Panc1 (cell line): ENCODE results near the gene METTL5. TPM values are rescaled to one million over a fixed set of nuclear protein-coding genes. Genes with fewer than 3 reads are reported as not detected.

Source experiments
- ATAC-seq: fragments of 200-7000 bp; cut with Tn5 transposase; 2 replicates; pipeline ENCODE4 v1.9.1; 2020; ENCODE audit warnings: mild to moderate bottlenecking, moderate library complexity
- BruUV-seq: library from RNA; stranded (reverse); fragments of 400-500 nt; replicated peaks from 2 replicates; lab custom pipeline; 2021; lab: Mats Ljungman, UMichigan
- CTCF ChIA-PET: fragments of 300-600 bp; sonication (Branson Sonifier 250); formaldehyde crosslinking; loops from one replicate; lab custom pipeline; 2022; ENCODE audit warnings: antibody characterized with exemption; lab: Charles Lee
- POLR2A ChIA-PET: fragments of 300-600 bp; sonication (Branson Sonifier 250); formaldehyde crosslinking; loops from one replicate; lab custom pipeline; 2022; ENCODE audit warnings: antibody characterized with exemption; lab: Charles Lee
- DNase-seq: peaks from one replicate; pipeline ENCODE4 v3.0.0-alpha.2; 2010; ENCODE audit warnings: low read depth, low spot score
- H3K27ac ChIP-seq: 2 replicates; pipeline ENCODE4 v1.5.1; 2011; ENCODE audit warnings: mild to moderate bottlenecking, low read length, inconsistent platforms
- H3K27me3 ChIP-seq: fragments of 200-500 bp; sonication (Bioruptor generic); 2 replicates; pipeline ENCODE4 v1.6.0; 2014; ENCODE audit warnings: low read length, inconsistent platforms; ENCODE audit not compliant: control insufficient read depth, insufficient read depth
- H3K36me3 ChIP-seq: fragments of 200-500 bp; sonication (Bioruptor generic); 2 replicates; pipeline ENCODE4 v1.5.1; 2014; ENCODE audit warnings: inconsistent platforms, mild to moderate bottlenecking, low read length, moderate library complexity; ENCODE audit not compliant: control insufficient read depth, insufficient read depth
- H3K4me1 ChIP-seq: 2 replicates; pipeline ENCODE4 v1.5.1; 2011; ENCODE audit warnings: inconsistent platforms, mild to moderate bottlenecking, low read length, moderate library complexity; ENCODE audit not compliant: control insufficient read depth, insufficient read depth
- H3K4me3 ChIP-seq, 2 experiments: 2 replicates each; pipeline ENCODE4 v1.5.1; 2011 to 2012; ENCODE audit warnings: low read depth in 2 of 2, low read length in 2 of 2, mild to moderate bottlenecking in 2 of 2, inconsistent platforms in 1 of 2, moderate library complexity in 1 of 2
- H3K9me3 ChIP-seq: fragments of 200-500 bp; sonication (Bioruptor generic); 2 replicates; pipeline ENCODE4 v1.5.1; 2014; ENCODE audit warnings: low read depth, mild to moderate bottlenecking, inconsistent platforms, low read length, moderate library complexity; ENCODE audit not compliant: control insufficient read depth, insufficient read depth
- CTCF ChIP-seq: fragments of 450-650 bp; IDR thresholded peaks from 2 replicates; pipeline ENCODE4 v1.5.1; 2017; ENCODE audit warnings: mild to moderate bottlenecking
- POLR2AphosphoS5 ChIP-seq: IDR thresholded peaks from 2 replicates; pipeline ENCODE4 v1.6.1; 2012; ENCODE audit warnings: mild to moderate bottlenecking, low read depth, low read length, moderate library complexity
- SIN3A ChIP-seq: IDR thresholded peaks from 2 replicates; pipeline ENCODE4 v1.6.1; 2012; ENCODE audit warnings: low read depth, mild to moderate bottlenecking, low read length, moderate library complexity, borderline replicate concordance; ENCODE audit not compliant: insufficient read depth
- TCF7L2 ChIP-seq: IDR thresholded peaks from 2 replicates; pipeline ENCODE4 v1.6.1; 2011; ENCODE audit warnings: mild to moderate bottlenecking, low read depth, low read length, inconsistent platforms
- in situ Hi-C: cut with HindIII; loops from 2 replicates; pipeline ENCODE4 v1.10.0; 2016; ENCODE audit warnings: low sequenced_read_pairs, low pct_unique_long_range_greater_than_20kb
- intact Hi-C: fragments of 100-400 bp; cut with micrococcal nuclease; formaldehyde crosslinking; loops from one replicate; pipeline ENCODE4 v1.10.0; 2022; ENCODE audit not compliant: unreplicated experiment
- total RNA-seq: library from RNA; stranded (reverse); gene quantifications from one replicate; pipeline ENCODE4 v1.2.1, GENCODE V29; 2021; ENCODE audit not compliant: unreplicated experiment
- TF ChIP-seq, protein P1 (sequence below), 2 experiments: IDR thresholded peaks; 2 replicates each; pipeline ENCODE4 v1.6.1; 2011 to 2012; ENCODE audit warnings: low read depth in 2 of 2, control low read depth in 1 of 2, low read length in 1 of 2, mild to moderate bottlenecking in 1 of 2, moderate library complexity in 1 of 2; ENCODE audit not compliant: insufficient read depth in 1 of 2

Gene METTL5
- total RNA-seq, 1 experiment from 2014 or later: 81.4 TPM

GRCh38 chr2:169798718-169799592 is 25.8 kb downstream of the METTL5 start, which contains the start of gene SSB:
Gene SSB, plus strand, starts transcription at chr2:169798871. Its CDS starts 2,090 bp downstream, at chr2:169800961.
- no TSS peak for BruUV-seq
- intact Hi-C loops (no loop called here), in situ Hi-C loops (no loop called here)
- DNase-seq (no peak), ATAC-seq (peak; percentile 100)
- ChIA-PET CTCF (interaction anchor here (0.7 kb wide), 1 partner anchor 15 kb away, joined by 8 read pairs; no protein-coding TSS in a partner anchor), POLR2A (interaction anchor here (0.5 to 0.6 kb wide), 2 partner anchors 310 to 592 kb away, joined by 5 to 8 read pairs; no protein-coding TSS in a partner anchor)
- Histone ChIP-seq H3K9me3 (no peaks in the 10 kb centered on the region), H3K27ac (peak within 1 kb of the TSS; percentile 97), H3K4me3 (peak within 1 kb of the TSS; percentile 92 to 94), H3K36me3 (peaks cover 22% of the 10 kb centered on the region), H3K27me3 (no peaks in the 10 kb centered on the region), H3K4me1 (peaks cover 4% of the 10 kb centered on the region; the same call in 1 of the 2 replicates)
- TF ChIP-seq, protein P1, sequence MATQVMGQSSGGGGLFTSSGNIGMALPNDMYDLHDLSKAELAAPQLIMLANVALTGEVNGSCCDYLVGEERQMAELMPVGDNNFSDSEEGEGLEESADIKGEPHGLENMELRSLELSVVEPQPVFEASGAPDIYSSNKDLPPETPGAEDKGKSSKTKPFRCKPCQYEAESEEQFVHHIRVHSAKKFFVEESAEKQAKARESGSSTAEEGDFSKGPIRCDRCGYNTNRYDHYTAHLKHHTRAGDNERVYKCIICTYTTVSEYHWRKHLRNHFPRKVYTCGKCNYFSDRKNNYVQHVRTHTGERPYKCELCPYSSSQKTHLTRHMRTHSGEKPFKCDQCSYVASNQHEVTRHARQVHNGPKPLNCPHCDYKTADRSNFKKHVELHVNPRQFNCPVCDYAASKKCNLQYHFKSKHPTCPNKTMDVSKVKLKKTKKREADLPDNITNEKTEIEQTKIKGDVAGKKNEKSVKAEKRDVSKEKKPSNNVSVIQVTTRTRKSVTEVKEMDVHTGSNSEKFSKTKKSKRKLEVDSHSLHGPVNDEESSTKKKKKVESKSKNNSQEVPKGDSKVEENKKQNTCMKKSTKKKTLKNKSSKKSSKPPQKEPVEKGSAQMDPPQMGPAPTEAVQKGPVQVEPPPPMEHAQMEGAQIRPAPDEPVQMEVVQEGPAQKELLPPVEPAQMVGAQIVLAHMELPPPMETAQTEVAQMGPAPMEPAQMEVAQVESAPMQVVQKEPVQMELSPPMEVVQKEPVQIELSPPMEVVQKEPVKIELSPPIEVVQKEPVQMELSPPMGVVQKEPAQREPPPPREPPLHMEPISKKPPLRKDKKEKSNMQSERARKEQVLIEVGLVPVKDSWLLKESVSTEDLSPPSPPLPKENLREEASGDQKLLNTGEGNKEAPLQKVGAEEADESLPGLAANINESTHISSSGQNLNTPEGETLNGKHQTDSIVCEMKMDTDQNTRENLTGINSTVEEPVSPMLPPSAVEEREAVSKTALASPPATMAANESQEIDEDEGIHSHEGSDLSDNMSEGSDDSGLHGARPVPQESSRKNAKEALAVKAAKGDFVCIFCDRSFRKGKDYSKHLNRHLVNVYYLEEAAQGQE (IDR thresholded peaks at IDR 0.05; ENCODE audit: insufficient read depth in 1 of 2, low read depth in 2 of 2, low read length in 1 of 2): 0 out of 4 replicates have a peak, but pooled peaks of 1 of the 2 experiments have one; percentile 29
- no peak for TF ChIP-seq CTCF
- peak; percentile 97 for TF ChIP-seq POLR2AphosphoS5
- TF ChIP-seq SIN3A: peak; percentile 75; the same call in 1 of the 2 replicates

DNA sequence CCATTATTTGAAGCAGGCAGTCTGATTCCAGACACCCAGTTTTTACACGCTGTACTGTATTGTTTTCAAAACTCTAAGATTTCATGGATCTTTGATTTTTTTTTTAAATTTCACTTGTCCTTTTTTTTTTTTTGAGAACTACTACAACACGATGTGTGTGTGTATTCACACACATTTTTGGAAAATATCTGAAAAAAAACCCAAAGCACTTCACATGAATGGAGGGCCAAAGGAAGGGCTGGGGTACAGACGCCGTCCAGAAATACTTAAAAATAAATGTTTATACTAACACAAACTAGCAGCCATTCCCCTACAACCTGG is 26.3 kb downstream of the METTL5 start:
- in situ Hi-C loops: no loop called here
- ChIA-PET CTCF (no interaction called here), POLR2A (no interaction called here)
- BruUV-seq: no TSS peak
- intact Hi-C loops: no loop called here
- Histone ChIP-seq H3K4me3 (peak overlapping the region; percentile 92 to 94), H3K27me3 (no peaks in the 10 kb centered on the region), H3K36me3 (peaks cover 22% of the 10 kb centered on the region), H3K27ac (peak overlapping the region; percentile 75), H3K4me1 (peaks cover 4% of the 10 kb centered on the region; the same call in 1 of the 2 replicates), H3K9me3 (no peaks in the 10 kb centered on the region)
- ATAC-seq (peak; percentile 2; the same call in 1 of the 2 replicates), DNase-seq (no peak)
- TF ChIP-seq CTCF: no peak
- TF ChIP-seq, protein P1 (IDR thresholded peaks at IDR 0.05; ENCODE audit: insufficient read depth in 1 of 2, low read depth in 2 of 2, low read length in 1 of 2): no peak
- no peak for TF ChIP-seq TCF7L2
- no peak for TF ChIP-seq SIN3A
- TF ChIP-seq POLR2AphosphoS5: no peak
